Left lung (tissue), 10 donors: ENCODE measurements around the gene PTPRR. TPM values are rescaled to one million over a fixed set of nuclear protein-coding genes. Genes with fewer than 3 reads are reported as not detected.

Source experiments
- ATAC-seq: fragments of 200-7000 bp; cut with Tn5 transposase; one replicate; pipeline ENCODE4 v1.9.1; 2020; ENCODE audit warnings: moderate library complexity
- DNase-seq, 4 donors: peaks; one replicate each; pipeline ENCODE4 v3.0.0-alpha.2; 2013 to 2020
- H3K27ac ChIP-seq, 2 donors: fragments of 200-600 bp; sonication (generic) in 1 of 2; one replicate each; pipeline versions ENCODE4 v1.5.0 to v1.8.0; 2020 to 2021
- H3K27me3 ChIP-seq, 2 donors: fragments of 200-600 bp; sonication (generic) in 1 of 2; one replicate each; pipeline versions ENCODE4 v1.5.0 to v1.8.0; 2020 to 2021
- H3K36me3 ChIP-seq, 2 donors: fragments of 200-600 bp; sonication (generic) in 1 of 2; one replicate each; pipeline versions ENCODE4 v1.5.0 to v1.8.0; 2020 to 2021
- H3K4me1 ChIP-seq, 2 donors: fragments of 200-600 bp; one replicate each; pipeline ENCODE4 v1.8.0; 2021
- H3K4me3 ChIP-seq, 2 donors: fragments of 200-600 bp; sonication (generic) in 1 of 2; one replicate each; pipeline versions ENCODE4 v1.5.0 to v1.8.0; 2020 to 2021; ENCODE audit warnings: mild to moderate bottlenecking in 1 of 2
- H3K9me3 ChIP-seq, 2 donors: fragments of 200-600 bp; sonication (generic) in 1 of 2; one replicate each; pipeline versions ENCODE4 v1.5.0 to v1.8.0; 2020 to 2021
- intact Hi-C, 2 donors: fragments of 100-400 bp; cut with DNase I; formaldehyde crosslinking; loops; one replicate each; pipeline versions ENCODE4 v1.11.2 to v1.14.2; 2022
- polyA plus RNA-seq, 6 donors: library from polyadenylated mRNA; unstranded; fragments of 120-200 nt; gene quantifications; one replicate each; pipeline ENCODE4 v1.2.1, GENCODE V29; 2013; ENCODE audit not compliant: insufficient read length in 6 of 6
- total RNA-seq, 2 donors: library from RNA; stranded (reverse); fragmentation: NEBNext Ultra II Directional; extraction: Animal tissue kit (Norgen Biotek cat#: 25700); gene quantifications; one replicate each; pipeline ENCODE4 v1.2.1, GENCODE V29; 2021
- TF ChIP-seq, protein P1 (sequence below), 2 donors: fragments of 200-600 bp; sonication (generic) in 1 of 2; IDR thresholded peaks; one replicate each; pipeline versions ENCODE4 v1.5.0 to v1.8.0; 2021; ENCODE audit warnings: antibody characterized with exemption in 2 of 2
- donor health status: DM: no; HTN: yes; CAD: no.
- donor health status: DM: no; HTN: no; CAD: no.

The PTPRR gene
- total and polyA plus RNA-seq, 8 donors = 0.10 to 1.4 (median 0.20) TPM

DNA sequence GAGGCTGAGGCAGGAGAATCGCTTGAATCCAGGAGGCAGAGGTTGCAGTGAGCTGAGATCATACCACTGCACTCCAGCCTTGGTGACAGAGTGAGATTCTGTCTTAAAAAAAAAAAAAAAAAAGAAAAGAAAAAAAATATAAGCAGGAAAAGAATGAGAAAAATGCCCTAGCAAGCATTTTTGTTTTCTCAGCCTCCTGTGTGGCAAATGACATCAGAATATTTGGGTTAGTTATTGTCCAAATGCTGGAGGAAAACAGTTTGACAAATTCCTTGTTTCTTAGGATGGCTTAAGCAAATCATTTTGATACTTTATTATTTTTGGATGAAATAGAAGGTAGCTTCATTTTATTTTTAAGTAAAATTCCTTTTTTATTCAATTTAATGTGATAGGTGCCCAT lies 7.5 kb upstream of the PTPRR start:
- H3K36me3 ChIP-seq = no peaks in the 10 kb centered on the region
- H3K4me3 ChIP-seq = no peak overlapping the region
- TF ChIP-seq, protein P1, sequence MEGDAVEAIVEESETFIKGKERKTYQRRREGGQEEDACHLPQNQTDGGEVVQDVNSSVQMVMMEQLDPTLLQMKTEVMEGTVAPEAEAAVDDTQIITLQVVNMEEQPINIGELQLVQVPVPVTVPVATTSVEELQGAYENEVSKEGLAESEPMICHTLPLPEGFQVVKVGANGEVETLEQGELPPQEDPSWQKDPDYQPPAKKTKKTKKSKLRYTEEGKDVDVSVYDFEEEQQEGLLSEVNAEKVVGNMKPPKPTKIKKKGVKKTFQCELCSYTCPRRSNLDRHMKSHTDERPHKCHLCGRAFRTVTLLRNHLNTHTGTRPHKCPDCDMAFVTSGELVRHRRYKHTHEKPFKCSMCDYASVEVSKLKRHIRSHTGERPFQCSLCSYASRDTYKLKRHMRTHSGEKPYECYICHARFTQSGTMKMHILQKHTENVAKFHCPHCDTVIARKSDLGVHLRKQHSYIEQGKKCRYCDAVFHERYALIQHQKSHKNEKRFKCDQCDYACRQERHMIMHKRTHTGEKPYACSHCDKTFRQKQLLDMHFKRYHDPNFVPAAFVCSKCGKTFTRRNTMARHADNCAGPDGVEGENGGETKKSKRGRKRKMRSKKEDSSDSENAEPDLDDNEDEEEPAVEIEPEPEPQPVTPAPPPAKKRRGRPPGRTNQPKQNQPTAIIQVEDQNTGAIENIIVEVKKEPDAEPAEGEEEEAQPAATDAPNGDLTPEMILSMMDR (IDR thresholded peaks at IDR 0.05) = no peak
- DNase-seq (no peak), ATAC-seq (no peak)
- H3K27me3 ChIP-seq = no peaks in the 10 kb centered on the region
- intact Hi-C loops = no loop called here
- H3K9me3 ChIP-seq = no peaks in the 10 kb centered on the region
- H3K27ac ChIP-seq = no peak overlapping the region
- H3K4me1 ChIP-seq = no peaks in the 10 kb centered on the region

DNA sequence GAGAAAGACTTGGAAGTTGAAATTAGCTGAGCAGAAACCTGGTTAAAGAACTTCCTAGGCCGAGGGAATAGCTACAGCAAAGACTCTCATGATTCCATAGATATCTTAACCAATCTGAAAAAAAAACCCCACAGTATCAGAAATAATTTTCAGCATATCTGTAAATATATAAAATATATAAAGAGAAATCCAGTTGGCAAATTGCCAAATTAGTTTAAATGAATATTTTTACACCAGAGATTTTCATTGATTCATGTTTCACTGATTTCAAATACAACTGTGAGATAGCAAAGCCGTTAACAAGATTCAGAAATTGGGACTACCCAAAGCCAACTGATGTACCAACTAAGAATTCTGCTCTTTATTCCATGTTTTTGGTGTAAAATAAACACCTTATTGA lies 6.8 kb upstream of the PTPRR start:
- no peak for ATAC-seq

DNA sequence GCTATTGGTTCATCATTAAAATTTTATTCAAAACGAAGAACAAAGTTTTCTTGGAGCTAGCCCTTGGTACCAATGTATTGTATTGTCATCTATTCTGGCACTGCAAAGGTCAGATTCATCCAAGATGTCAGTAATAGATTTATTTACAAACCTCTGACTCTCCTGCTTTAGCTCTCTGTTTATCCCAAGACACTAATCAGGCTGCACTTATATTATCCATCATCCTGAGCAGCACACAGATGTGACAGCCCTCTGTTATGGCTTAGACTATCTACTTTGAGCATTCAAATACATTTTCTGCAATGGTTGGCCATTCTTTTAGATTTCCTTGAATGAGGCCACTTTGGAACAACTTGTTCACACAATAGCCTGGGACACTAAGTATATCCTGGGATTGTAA lies 5.0 kb upstream of the PTPRR start:
- Histone ChIP-seq H3K27me3 (peaks cover 0 to 13% of the 10 kb centered on the region in 2 donors), H3K36me3 (no peaks in the 10 kb centered on the region), H3K4me1 (no peaks in the 10 kb centered on the region), H3K4me3 (no peak overlapping the region), H3K9me3 (no peaks in the 10 kb centered on the region), H3K27ac (no peak overlapping the region)
- intact Hi-C loops = no loop called here
- ATAC-seq (no peak), DNase-seq (no peak)
- TF ChIP-seq, protein P1 (IDR thresholded peaks at IDR 0.05) = no peak

More for the DNA sequence above, 6.8 kb upstream of the PTPRR start:
- Histone ChIP-seq H3K27ac (no peak overlapping the region), H3K27me3 (no peaks in the 10 kb centered on the region), H3K9me3 (no peaks in the 10 kb centered on the region), H3K4me1 (no peaks in the 10 kb centered on the region), H3K4me3 (no peak overlapping the region), H3K36me3 (no peaks in the 10 kb centered on the region)
- TF ChIP-seq, protein P1 (IDR thresholded peaks at IDR 0.05) = no peak
- intact Hi-C loops = no loop called here
- no peak for DNase-seq

DNA sequence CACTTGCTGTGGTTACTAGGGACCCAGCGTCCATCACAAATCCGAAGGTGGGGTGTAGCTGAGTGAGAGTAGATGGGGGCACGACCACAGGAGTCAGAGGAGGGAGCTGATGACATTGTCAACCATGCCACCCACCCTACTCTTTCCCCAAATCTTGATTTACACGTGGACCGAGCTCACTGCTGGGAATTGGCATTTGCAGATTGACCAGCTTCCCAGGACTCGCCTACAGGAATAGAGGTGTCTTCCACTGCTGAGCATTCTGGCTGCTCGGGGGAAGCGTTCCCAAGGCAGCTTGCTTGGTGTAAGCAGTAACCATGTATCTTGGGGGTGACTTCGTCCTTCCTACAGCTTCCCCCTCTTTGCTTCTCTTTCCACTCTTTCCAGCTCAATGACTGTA lies 353 bp upstream of the PTPRR start:
- Histone ChIP-seq H3K36me3 (no peaks in the 10 kb centered on the region), H3K27me3 (peaks cover 6 to 36% of the 10 kb centered on the region in 2 donors), H3K4me3 (no peak overlapping the region), H3K4me1 (no peaks in the 10 kb centered on the region), H3K27ac (no peak overlapping the region), H3K9me3 (no peaks in the 10 kb centered on the region)
- TF ChIP-seq, protein P1 (IDR thresholded peaks at IDR 0.05) = no peak
- intact Hi-C loops = no loop called here
- ATAC-seq (no peak), DNase-seq (no peak)

DNA sequence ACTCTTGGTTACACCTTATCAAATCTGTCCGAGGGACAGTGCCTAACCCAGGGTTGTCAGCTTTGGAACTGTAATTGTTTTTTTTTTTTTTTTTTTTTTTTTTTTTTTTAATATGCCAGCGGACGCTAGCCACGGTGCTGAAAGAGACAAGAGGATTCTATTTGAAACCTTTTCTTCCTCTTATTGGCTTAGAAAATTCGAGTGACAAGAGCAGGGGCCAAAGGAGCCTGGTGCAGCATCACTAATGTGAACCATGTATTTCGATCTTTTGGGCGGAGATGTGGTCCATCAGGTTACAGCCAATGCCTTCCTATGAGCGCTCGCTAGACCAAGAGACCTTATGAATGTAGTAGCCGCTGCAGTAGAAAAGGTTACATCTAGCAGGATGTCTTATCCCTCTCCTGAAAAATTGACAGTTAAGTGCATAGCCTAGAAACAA lies 922 bp downstream of the PTPRR start:
- H3K36me3 ChIP-seq = no peaks in the 10 kb centered on the region
- no peaks in the 10 kb centered on the region for H3K9me3 ChIP-seq
- H3K4me3 ChIP-seq = no peak overlapping the region
- ATAC-seq (no peak), DNase-seq (peak in 2 of 4 donors; percentile 14 to 25)
- intact Hi-C loops = no loop called here
- H3K27me3 ChIP-seq = peaks cover 6 to 36% of the 10 kb centered on the region in 2 donors
- no peaks in the 10 kb centered on the region for H3K4me1 ChIP-seq
- TF ChIP-seq, protein P1 (IDR thresholded peaks at IDR 0.05) = no peak
- H3K27ac ChIP-seq = no peak overlapping the region
